HL-60/S4 treated with retinoic acid at 250 ng/mL for 4 days and 3 days (cell line): Measurements from ENCODE around the gene PTN.
"Not testable (repeated sequence)": the region's sequence is repeated elsewhere in the genome, so short reads cannot be mapped to it uniquely, and the experiment has no call there.

Experiments
- in situ Hi-C: fragments of 300-500 bp; cut with MboI; formaldehyde crosslinking; loops from 2 replicates; pipeline ENCODE4 v1.7.0; 2022; ENCODE audit warnings: low sequenced_read_pairs

PTN gene

DNA sequence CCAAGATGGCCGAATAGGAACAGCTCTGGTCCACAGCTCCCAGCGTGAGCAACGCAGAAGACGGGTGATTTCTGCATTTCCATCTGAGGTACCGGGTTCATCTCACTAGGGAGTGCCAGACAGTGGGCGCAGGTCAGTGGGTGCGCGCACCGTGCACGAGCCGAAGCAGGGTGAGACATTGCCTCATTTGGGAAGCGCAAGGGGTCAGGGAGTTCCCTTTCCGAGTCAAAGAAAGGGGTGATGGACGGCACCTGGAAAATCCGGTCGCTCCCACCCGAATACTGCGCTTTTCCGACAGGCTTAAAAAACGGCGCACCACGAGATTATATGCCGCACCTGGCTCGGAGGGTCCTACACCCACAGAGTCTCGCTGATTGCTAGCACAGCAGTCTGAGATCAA is 161.9 kb downstream of the PTN start:
- in situ Hi-C loops = not testable (repeated sequence)
